Measurements from ENCODE around the gene MRPS23. TPM values are rescaled to one million over a fixed set of nuclear protein-coding genes. Genes with fewer than 3 reads are reported as not detected.
A peak's percentile ranks its signal among the peaks of the same experiment; 100 is the strongest.

The MRPS23 gene
- total and polyA plus RNA-seq, 2 of the 8 experiments (the other 6 are each of a cell fraction or from before 2014, with no cell fraction given), result 38.6 to 60.4 TPM

- no peak overlapping the region for H3K23ac ChIP-seq (ENCODE audit: insufficient read length)
- no peak overlapping the region for H3K27ac ChIP-seq (ENCODE audit: low read depth, low read length)
- no peak overlapping the region for H2AFZ ChIP-seq (ENCODE audit: low read length)
- H3K36me3 ChIP-seq (ENCODE audit: control insufficient read depth in 2 of 4, insufficient read depth in 4 of 4, low read length in 3 of 4), result no peaks in the 10 kb centered on the region; a peak in 1 of 8 replicates
- peak overlapping the region; percentile 92; the same call in 1 of the 2 replicates for H2BK15ac ChIP-seq (ENCODE audit: low read length)
- H3K4ac ChIP-seq (replicated peaks; ENCODE audit: insufficient read length, low read depth, low read length), result peak overlapping the region; percentile 16
- H3K79me2 ChIP-seq (ENCODE audit: control insufficient read depth in 1 of 2, insufficient read depth in 2 of 2, low read length in 2 of 2), result no peaks in the 10 kb centered on the region
- H4K5ac ChIP-seq (ENCODE audit: insufficient read length, low read depth, low read length), result no peak overlapping the region
- 86% methylated on average over 8 of the region's 8 CpGs; no CpG with 5 or more reads in 1 of the 2 experiments for WGBS, 2 experiments (ENCODE audit: extremely low coverage in 1 of 2, insufficient coverage in 1 of 2, insufficient read length in 1 of 2, insufficient replicate concordance in 2 of 2, low coverage in 1 of 2, low lambda C conversion rate in 2 of 2, missing lambda C conversion rate in 1 of 2)
- H4K91ac ChIP-seq (replicated peaks; ENCODE audit: insufficient read length, low read length), result peak overlapping the region; percentile 68
- no peak overlapping the region for H3K9ac ChIP-seq (replicated peaks in 1 of 4; ENCODE audit: extremely low read depth in 1 of 4, low read depth in 3 of 4, low read length in 3 of 4)
- ChIA-PET CTCF (ENCODE audit: partially characterized antibody) (interaction anchor here (0.6 to 20.7 kb wide), 12 partner anchors 6 to 896 kb away, joined by 3 to 221 read pairs (median 10); no protein-coding TSS in a partner anchor), POLR2A (ENCODE audit: partially characterized antibody) (interaction anchor here (0.8 to 32.5 kb wide), 4 partner anchors 9 to 126 kb away, joined by 3 to 672 read pairs (median 10); partner anchors contain the start of genes SRSF1 and VEZF1)
- peaks cover 9 to 45% (median 38%) of the 10 kb centered on the region in 4 experiments for H3K4me1 ChIP-seq (replicated peaks in 1 of 4; ENCODE audit: control insufficient read depth in 3 of 4, insufficient read depth in 4 of 4, low read length in 3 of 4)
- H2BK12ac ChIP-seq (ENCODE audit: low read depth, low read length), result peak overlapping the region; percentile 33; the same call in 1 of the 2 replicates
- H3K14ac ChIP-seq (ENCODE audit: insufficient read length), result no peak overlapping the region
- H3K4me3 ChIP-seq (ENCODE audit: extremely low read depth in 1 of 4, insufficient read depth in 2 of 4, low read depth in 3 of 4, low read length in 4 of 4), result no peak overlapping the region
- no peaks in the 10 kb centered on the region for H3K9me3 ChIP-seq (ENCODE audit: insufficient read depth in 2 of 2, low read depth in 1 of 2, low read length in 1 of 2)
- no peak overlapping the region for H2BK120ac ChIP-seq (replicated peaks; ENCODE audit: low read depth, low read length)
- H2AK5ac ChIP-seq (ENCODE audit: low read depth, low read length), result peak overlapping the region; percentile 89; the same call in 1 of the 2 replicates
- DNase-seq (ENCODE audit: low read depth in 1 of 2, low spot score in 2 of 2) (no peak), FAIRE-seq (no peak)
- no peaks in the 10 kb centered on the region for H3K79me1 ChIP-seq (ENCODE audit: low read depth, low read length)
- 0 out of 2 replicates have a peak overlapping the region, but pooled peaks have one; percentile 80 for H2BK20ac ChIP-seq (ENCODE audit: low read length)
- peaks cover 2% of the 10 kb centered on the region; the same call in 1 of the 2 replicates for H3K23me2 ChIP-seq (ENCODE audit: low read depth, low read length)
- peaks cover 0 to 12% (median 4%) of the 10 kb centered on the region in 4 experiments; a peak in 4 of 7 replicates for H3K27me3 ChIP-seq (replicated peaks in 1 of 4; ENCODE audit: control insufficient read depth in 3 of 4, extremely low read depth in 1 of 4, insufficient read depth in 3 of 4, low read length in 3 of 4)
- H3K18ac ChIP-seq (ENCODE audit: extremely low read depth, low read length), result no peak overlapping the region
- no peak overlapping the region for H3K56ac ChIP-seq (replicated peaks; ENCODE audit: insufficient read length, low read depth, low read length)
- TF ChIP-seq SP4 (IDR thresholded peaks at IDR 0.05; ENCODE audit: low read length), result no peak
- no peak for TF ChIP-seq ATF2 (IDR thresholded peaks at IDR 0.05; ENCODE audit: low read length)
- no peak for TF ChIP-seq NANOG (IDR thresholded peaks at IDR 0.05; ENCODE audit: insufficient read depth, low read depth, low read length, poor library complexity, severe bottlenecking)
- no peak for TF ChIP-seq PHF8 (conservative IDR thresholded peaks at IDR 0.05; ENCODE audit: low read depth, low read length)
- no peak for TF ChIP-seq CEBPB (IDR thresholded peaks at IDR 0.05; ENCODE audit: low read depth, low read length)
- no peaks in the 10 kb centered on the region for H4K20me1 ChIP-seq (replicated peaks in 1 of 2; ENCODE audit: control insufficient read depth in 1 of 2, insufficient read depth in 2 of 2, low read length in 2 of 2)
- no peak overlapping the region for H4K8ac ChIP-seq (ENCODE audit: extremely low read depth, insufficient read depth, low read length)
- no peak overlapping the region for H3K4me2 ChIP-seq (ENCODE audit: insufficient read depth in 1 of 2, low read depth in 2 of 2, low read length in 2 of 2)
- peak overlapping the region; percentile 49; the same call in 1 of the 2 replicates for H2BK5ac ChIP-seq (ENCODE audit: low read depth, low read length)
These were observed 22.0 kb upstream of the MRPS23 start for GRCh38 chr17:57871863-57872262.
